WERI-Rb-1 (cell line): Measurements from ENCODE around the gene ATP1B4.
"Not testable (repeated sequence)": the region's sequence is repeated elsewhere in the genome, so short reads cannot be mapped to it uniquely, and the experiment has no call there.

Experiments used
- DNase-seq: peaks from one replicate; pipeline ENCODE4 v3.0.0-alpha.2; 2020
- H3K27ac ChIP-seq: fragments of 250-450 bp; sonication (Bioruptor Pico); 2 replicates; pipeline ENCODE4 v1.5.1; 2020; ENCODE audit warnings: mild to moderate bottlenecking, moderate library complexity
- H3K27me3 ChIP-seq: fragments of 250-450 bp; sonication (Bioruptor Pico); 2 replicates; pipeline ENCODE4 v1.5.1; 2021; ENCODE audit warnings: mild to moderate bottlenecking, low read depth, moderate library complexity; ENCODE audit not compliant: insufficient read depth, severe bottlenecking
- H3K36me3 ChIP-seq: fragments of 250-450 bp; sonication (Bioruptor Pico); 2 replicates; pipeline ENCODE4 v1.5.1; 2020; ENCODE audit warnings: mild to moderate bottlenecking, moderate library complexity
- H3K4me3 ChIP-seq: 2 replicates; pipeline ENCODE4 v1.5.1; 2011; ENCODE audit warnings: low read depth, mild to moderate bottlenecking, control low read depth, low read length
- H3K9me3 ChIP-seq: fragments of 250-450 bp; sonication (Bioruptor Pico); 2 replicates; pipeline ENCODE4 v1.5.1; 2021; ENCODE audit warnings: mild to moderate bottlenecking, moderate library complexity; ENCODE audit not compliant: severe bottlenecking
- CTCF ChIP-seq: IDR thresholded peaks from 2 replicates; pipeline ENCODE4 v1.5.1; 2011; ENCODE audit warnings: low read depth, mild to moderate bottlenecking, control low read depth, inconsistent platforms, low read length

ATP1B4 gene

DNA sequence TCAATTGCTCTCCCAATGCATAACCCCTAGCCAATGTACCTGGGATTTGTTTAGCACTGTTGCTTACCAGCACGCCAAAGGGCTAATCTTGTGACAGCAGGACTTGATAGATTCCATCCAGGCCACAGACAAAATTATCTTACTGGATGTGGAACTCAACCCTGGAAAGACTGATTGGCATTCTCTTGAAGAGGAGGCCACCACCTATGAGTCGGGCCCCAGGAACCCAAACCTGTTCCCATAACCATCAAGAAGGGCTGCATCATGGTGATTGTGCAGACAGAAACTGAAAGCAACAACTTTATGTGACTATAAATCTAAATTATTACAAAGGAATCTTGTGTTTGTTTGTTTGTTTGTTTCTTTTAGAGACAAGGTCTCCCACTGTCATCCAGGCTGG, 30.8 kb upstream of the ATP1B4 start:
- DNase-seq, result no peak
- TF ChIP-seq CTCF, result no peak
- peaks cover 8% of the 10 kb centered on the region for H3K27me3 ChIP-seq
- no peaks in the 10 kb centered on the region for H3K36me3 ChIP-seq
- peaks cover 3% of the 10 kb centered on the region for H3K9me3 ChIP-seq
- no peak overlapping the region for H3K4me3 ChIP-seq
- H3K27ac ChIP-seq, result no peak overlapping the region

GRCh38 chrX:120332394-120332793, 29.5 kb upstream of the ATP1B4 start:
- no peak for TF ChIP-seq CTCF
- no peak for DNase-seq
- H3K9me3 ChIP-seq, result peaks cover 8% of the 10 kb centered on the region
- H3K27ac ChIP-seq, result no peak overlapping the region
- H3K4me3 ChIP-seq, result no peak overlapping the region
- H3K27me3 ChIP-seq, result peaks cover 8% of the 10 kb centered on the region
- H3K36me3 ChIP-seq, result no peaks in the 10 kb centered on the region

DNA sequence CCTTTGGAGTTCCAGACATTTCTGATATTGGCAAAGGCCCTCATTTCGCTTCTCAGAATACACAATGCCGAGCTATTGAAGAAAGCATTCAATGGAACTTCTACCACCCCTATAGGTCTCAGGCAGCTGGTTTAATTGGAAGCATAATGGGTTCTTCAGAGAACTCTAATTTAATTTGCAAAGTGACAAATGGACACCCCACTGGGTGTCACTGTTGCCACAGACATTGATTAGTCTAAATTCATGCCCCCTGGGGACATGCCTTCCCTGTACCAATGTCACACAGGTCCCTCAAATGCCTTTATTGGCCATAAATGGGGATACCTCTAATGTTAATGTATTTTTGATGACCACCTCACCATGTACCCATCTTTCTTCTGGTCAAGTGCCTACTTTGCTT, 27.7 kb upstream of the ATP1B4 start:
- DNase-seq, result no peak
- Histone ChIP-seq H3K9me3 (peaks cover 13% of the 10 kb centered on the region), H3K36me3 (no peaks in the 10 kb centered on the region), H3K27me3 (peaks cover 8% of the 10 kb centered on the region), H3K27ac (no peak overlapping the region), H3K4me3 (no peak overlapping the region)
- TF ChIP-seq CTCF, result no peak

GRCh38 chrX:120334603-120335002, 27.3 kb upstream of the ATP1B4 start:
- no peak for DNase-seq
- Histone ChIP-seq H3K27me3 (peaks cover 8% of the 10 kb centered on the region), H3K27ac (no peak overlapping the region), H3K36me3 (no peaks in the 10 kb centered on the region), H3K4me3 (no peak overlapping the region), H3K9me3 (peaks cover 13% of the 10 kb centered on the region)
- no peak for TF ChIP-seq CTCF

- H3K27me3 ChIP-seq, result peaks cover 7% of the 10 kb centered on the region
- no peak for TF ChIP-seq CTCF
- no peaks in the 10 kb centered on the region for H3K36me3 ChIP-seq
- no peak for DNase-seq
- no peak overlapping the region for H3K4me3 ChIP-seq
- H3K27ac ChIP-seq, result no peak overlapping the region
- peaks cover 13% of the 10 kb centered on the region for H3K9me3 ChIP-seq
These were observed 26.6 kb upstream of the ATP1B4 start for GRCh38 chrX:120335289-120335688.

GRCh38 chrX:120336899-120337298, 25.0 kb upstream of the ATP1B4 start:
- Histone ChIP-seq H3K4me3 (no peak overlapping the region), H3K27ac (no peak overlapping the region), H3K9me3 (peaks cover 13% of the 10 kb centered on the region), H3K27me3 (peaks cover 3% of the 10 kb centered on the region), H3K36me3 (no peaks in the 10 kb centered on the region)
- no peak for DNase-seq
- TF ChIP-seq CTCF, result no peak

DNA sequence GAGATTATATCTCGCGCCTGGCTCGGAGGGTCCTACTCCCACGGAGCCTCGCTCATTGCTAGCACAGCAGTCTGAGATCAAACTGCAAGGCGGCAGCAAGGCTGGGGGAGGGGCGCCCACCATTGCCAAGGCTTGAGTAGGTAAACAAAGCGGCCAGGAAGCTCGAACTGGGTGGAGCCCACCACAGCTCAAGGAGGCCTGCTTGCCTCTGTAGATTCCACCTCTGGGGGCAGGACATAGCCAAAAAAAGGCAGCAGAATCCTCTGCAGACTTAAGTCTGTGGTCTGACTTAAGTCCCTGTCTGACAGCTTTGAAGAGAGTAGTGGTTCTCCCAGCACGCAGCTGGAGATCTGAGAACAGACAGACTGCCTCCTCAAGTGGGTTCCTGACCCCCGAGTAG, 17.3 kb upstream of the ATP1B4 start:
- not testable (repeated sequence) for H3K4me3 ChIP-seq, H3K36me3 ChIP-seq, H3K27ac ChIP-seq, H3K27me3 ChIP-seq, H3K9me3 ChIP-seq
- DNase-seq, result peak; percentile 20
